GM12864 (cell line): Measurements from ENCODE around the gene IL17F.

Source experiments
- DNase-seq: peaks from one replicate; pipeline ENCODE4 v3.0.0-alpha.2; 2011; ENCODE audit warnings: low read depth
- H3K4me3 ChIP-seq: 2 replicates; pipeline ENCODE4 v1.5.1; 2011; ENCODE audit warnings: mild to moderate bottlenecking, low read depth, low read length, control low read depth
- TF ChIP-seq, protein P1 (sequence below): IDR thresholded peaks from 2 replicates; pipeline ENCODE4 v1.5.1; 2011; ENCODE audit warnings: low read depth, mild to moderate bottlenecking, moderate library complexity, low read length, control low read depth, inconsistent platforms; ENCODE audit errors: missing control alignments

The IL17F gene

DNA sequence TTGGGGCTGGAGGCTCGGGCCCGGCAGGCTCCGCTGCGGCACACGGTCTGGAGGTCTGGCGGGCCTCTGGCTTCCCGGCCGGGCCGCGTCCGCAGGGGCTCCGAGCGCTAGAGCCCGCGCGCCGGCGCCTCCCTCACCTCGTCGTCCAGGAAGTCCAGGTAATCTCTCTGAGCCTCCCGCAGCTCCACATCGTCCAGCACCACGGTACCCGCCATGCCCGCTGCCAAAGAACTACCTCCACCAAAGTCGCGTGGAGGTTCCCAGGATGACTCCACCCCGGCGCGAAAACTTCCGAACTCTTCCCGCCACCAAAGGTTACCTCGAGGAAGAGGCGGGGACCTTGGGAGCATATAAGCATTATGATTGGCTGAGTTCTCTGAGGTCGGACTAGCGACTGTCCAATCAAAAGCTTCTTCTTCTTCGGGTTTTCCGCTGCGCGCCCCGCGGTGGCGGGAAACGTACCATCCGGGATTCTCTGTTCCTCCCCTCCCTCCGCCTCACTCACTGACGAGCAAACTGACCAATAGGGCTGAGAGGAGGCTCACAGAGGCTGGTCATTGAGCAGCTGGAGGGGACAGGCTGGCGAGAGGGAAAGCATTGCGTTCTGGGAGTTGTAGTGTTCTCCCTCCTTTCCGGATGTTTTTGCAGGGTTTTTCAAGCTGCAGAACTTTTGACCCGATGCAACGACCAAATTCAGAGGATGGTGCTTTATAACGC, 40.3 kb upstream of the IL17F start, which contains the start of gene MCM3:
Gene MCM3, minus strand, starts transcription at position 283 of the 717 bp plus-strand sequence. Its CDS starts 68 bp downstream, at position 215.
- peak; percentile 99 for DNase-seq
- H3K4me3 ChIP-seq: peak within 1 kb of the TSS; percentile 96
- TF ChIP-seq, protein P1, sequence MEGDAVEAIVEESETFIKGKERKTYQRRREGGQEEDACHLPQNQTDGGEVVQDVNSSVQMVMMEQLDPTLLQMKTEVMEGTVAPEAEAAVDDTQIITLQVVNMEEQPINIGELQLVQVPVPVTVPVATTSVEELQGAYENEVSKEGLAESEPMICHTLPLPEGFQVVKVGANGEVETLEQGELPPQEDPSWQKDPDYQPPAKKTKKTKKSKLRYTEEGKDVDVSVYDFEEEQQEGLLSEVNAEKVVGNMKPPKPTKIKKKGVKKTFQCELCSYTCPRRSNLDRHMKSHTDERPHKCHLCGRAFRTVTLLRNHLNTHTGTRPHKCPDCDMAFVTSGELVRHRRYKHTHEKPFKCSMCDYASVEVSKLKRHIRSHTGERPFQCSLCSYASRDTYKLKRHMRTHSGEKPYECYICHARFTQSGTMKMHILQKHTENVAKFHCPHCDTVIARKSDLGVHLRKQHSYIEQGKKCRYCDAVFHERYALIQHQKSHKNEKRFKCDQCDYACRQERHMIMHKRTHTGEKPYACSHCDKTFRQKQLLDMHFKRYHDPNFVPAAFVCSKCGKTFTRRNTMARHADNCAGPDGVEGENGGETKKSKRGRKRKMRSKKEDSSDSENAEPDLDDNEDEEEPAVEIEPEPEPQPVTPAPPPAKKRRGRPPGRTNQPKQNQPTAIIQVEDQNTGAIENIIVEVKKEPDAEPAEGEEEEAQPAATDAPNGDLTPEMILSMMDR: no peak

DNA sequence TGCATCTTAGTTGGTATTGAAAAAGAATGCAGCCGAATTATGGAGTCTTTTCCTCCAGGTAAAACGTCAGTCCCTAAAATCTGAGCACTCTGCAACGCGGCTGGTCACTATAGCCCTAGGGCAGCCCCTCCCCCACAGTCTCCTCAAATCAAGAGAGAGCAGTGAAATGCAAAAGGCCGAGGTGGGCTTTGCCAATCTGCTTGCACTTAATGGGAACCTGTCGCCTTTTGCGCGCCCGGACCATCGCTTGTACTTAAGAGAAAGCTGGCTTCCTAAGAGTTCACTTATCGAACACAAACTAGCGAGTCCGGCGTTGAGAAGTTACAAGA, 39.8 kb upstream of the IL17F start:
- TF ChIP-seq, protein P1: no peak

DNA sequence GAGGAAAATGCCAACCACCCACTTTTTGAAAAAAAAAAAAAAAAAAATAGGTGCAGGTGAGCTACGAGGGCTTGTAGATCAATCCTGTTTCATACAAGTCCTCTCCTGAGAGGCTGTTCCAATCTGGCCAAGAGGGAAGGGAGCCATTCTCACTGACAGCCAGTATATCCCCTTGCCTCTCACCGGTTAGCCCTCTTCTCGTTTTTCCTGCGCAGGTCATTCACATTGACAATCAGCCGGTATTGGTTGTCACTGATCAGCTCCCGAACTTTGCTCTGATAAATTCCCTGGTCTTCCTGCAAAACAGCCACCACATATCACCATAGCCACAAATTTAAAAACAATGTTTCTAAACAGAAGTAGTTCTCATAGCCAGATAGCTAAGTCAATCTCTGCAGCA, 38.8 kb upstream of the IL17F start:
- peak overlapping the region; percentile 96 for H3K4me3 ChIP-seq
- TF ChIP-seq, protein P1: no peak
- no peak for DNase-seq

More for the DNA sequence above, 39.8 kb upstream of the IL17F start:
- no peak for DNase-seq
- peak overlapping the region; percentile 96 for H3K4me3 ChIP-seq

DNA sequence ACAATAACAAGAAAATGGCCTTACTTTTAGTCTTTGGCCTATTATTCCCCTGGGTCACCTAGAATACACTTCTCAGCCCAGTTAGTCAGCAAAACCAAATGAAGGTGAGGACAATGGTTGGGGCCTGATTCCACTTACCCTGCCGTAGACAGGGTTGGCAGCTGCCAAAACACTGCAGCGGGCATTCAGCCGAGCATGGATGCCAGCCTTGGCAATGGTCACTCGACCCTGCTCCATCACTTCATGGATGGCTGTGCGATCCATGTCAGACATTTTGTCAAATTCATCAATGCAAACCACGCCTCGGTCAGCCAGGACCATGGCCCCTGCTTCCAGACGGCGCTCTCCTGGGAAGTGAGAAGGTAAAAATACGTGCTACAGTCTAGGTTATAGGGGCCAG, 31.8 kb upstream of the IL17F start:
- DNase-seq: no peak
- TF ChIP-seq, protein P1: no peak
- H3K4me3 ChIP-seq: no peak overlapping the region

DNA sequence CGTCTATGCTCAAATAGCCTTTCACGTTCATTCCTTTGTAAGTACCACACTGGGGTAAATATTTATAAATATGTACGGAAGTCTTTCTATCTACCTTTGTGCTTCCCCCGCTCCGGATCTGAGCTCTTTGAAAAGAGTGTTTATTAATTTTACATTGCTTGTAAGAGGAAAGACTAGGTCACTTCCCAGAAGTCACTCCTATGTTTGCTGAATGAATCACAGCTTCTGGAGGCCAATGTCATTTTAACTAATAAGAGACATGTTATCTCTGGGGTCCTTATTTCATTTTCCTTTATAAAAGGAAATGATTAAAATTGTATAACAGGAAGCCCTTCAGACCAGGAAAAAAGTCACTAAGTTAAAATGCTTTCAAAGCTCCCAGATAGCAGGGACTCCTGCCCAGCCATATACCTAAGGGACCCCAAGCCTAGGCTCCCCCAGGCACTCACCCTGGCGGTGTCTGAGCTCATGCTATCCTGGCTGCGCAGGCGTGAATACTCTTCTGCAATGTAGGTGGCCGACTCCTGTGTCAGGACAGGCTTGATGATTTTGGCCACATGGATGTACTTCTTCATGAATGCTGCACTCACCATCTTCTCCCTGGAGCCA, 27.7 kb upstream of the IL17F start:
- TF ChIP-seq, protein P1: no peak
- no peak for DNase-seq
- H3K4me3 ChIP-seq: no peak overlapping the region

DNA sequence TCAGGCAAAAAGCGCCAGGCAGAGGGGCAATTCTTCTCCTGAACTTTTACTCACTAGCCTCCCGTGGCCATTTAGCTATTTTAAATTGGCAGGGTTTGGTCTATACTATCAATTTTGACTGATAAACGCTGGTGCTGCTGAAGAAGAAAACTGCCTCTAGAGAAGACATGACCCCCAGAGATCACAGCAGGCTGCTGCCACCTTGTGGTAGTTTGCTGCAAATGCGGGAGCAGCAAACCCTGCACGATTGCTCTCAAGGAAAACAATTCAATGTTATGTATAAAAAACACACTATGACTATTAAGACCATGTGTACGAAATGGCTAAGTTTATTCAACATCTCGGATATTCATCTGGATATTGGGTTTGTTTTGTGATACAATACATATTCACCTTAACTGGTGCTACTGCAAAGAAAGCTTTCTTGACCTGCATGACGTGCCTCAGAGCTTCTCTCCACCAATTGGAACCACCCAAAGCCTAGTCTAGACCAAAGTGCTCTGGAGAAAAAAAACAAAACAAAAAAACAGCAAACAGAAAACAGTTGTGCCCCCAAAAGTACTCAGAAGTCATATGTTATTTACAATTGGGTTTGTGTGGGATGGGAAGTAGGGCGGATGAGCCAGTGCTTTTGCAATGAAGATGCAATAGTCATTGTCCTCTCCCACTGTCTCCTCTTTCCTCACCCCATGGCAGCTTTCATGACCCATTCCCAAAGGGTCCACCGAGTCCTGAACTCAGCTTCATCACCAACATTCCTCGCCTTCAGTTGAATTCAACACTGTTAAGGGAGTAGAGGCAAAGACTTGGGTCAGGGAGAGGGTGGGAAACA, 19.6 kb upstream of the IL17F start:
- no peak for DNase-seq
- no peak overlapping the region for H3K4me3 ChIP-seq

More for the DNA sequence above, 19.6 kb upstream of the IL17F start:
- TF ChIP-seq, protein P1: peak; percentile 94
